ENCODE data around the gene RBMS3. TPM values are rescaled to one million over a fixed set of nuclear protein-coding genes. Genes with fewer than 3 reads are reported as not detected.

RBMS3 gene
- total RNA-seq, 2 experiments from 2014 or later: 1.0 TPM; not detected in 1

DNA sequence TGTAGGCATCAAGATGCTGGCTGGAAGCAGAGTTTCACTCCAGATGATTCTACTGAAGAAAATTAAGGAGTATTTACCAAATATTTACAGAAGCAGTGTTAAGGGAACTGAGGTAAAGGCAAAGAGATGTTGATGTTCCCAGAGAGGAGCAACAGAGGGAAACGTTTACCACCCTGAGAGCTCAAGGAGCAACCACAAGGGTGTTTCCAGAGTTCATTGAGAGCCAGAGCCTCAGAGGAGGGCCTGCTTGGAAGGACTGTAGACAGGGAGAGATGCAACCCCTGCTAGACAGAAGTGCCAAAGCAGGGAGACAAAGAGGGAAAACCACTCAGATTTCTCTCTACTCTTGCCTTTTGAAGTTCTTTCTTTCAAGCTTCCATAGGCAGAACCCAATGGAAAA lies 474.5 kb downstream of the RBMS3 start:
- no peak overlapping the region for H3K4me3 ChIP-seq (ENCODE audit: low read depth, low read length, poor library complexity, severe bottlenecking)
- ChIA-PET CTCF (ENCODE audit: unreplicated experiment) (no interaction called here), POLR2A (no interaction called here)
- BruUV-seq (replicated peaks): no TSS peak
- H3K4me1 ChIP-seq (ENCODE audit: insufficient read depth, low read length, poor library complexity, severe bottlenecking): no peaks in the 10 kb centered on the region
- no peaks in the 10 kb centered on the region for H3K36me3 ChIP-seq (ENCODE audit: insufficient read depth, low read length)
- H3K79me2 ChIP-seq (ENCODE audit: insufficient read depth, low read depth, low read length): no peaks in the 10 kb centered on the region
- no peaks in the 10 kb centered on the region for H4K20me1 ChIP-seq (ENCODE audit: insufficient read depth, low read length)
- intact Hi-C loops (cut with micrococcal nuclease; ENCODE audit: unreplicated experiment): no loop called here
- no peaks in the 10 kb centered on the region for H3K9me3 ChIP-seq (ENCODE audit: low read length)
- no peak for DNase-seq (ENCODE audit: low spot score)
- no peaks in the 10 kb centered on the region for H3K9me2 ChIP-seq (ENCODE audit: insufficient read depth, low read length)
- no peak for TF ChIP-seq EZH2phosphoT487 (IDR thresholded peaks at IDR 0.05; ENCODE audit: borderline replicate concordance, low read depth, low read length)
- TF ChIP-seq, protein P1, sequence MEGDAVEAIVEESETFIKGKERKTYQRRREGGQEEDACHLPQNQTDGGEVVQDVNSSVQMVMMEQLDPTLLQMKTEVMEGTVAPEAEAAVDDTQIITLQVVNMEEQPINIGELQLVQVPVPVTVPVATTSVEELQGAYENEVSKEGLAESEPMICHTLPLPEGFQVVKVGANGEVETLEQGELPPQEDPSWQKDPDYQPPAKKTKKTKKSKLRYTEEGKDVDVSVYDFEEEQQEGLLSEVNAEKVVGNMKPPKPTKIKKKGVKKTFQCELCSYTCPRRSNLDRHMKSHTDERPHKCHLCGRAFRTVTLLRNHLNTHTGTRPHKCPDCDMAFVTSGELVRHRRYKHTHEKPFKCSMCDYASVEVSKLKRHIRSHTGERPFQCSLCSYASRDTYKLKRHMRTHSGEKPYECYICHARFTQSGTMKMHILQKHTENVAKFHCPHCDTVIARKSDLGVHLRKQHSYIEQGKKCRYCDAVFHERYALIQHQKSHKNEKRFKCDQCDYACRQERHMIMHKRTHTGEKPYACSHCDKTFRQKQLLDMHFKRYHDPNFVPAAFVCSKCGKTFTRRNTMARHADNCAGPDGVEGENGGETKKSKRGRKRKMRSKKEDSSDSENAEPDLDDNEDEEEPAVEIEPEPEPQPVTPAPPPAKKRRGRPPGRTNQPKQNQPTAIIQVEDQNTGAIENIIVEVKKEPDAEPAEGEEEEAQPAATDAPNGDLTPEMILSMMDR (conservative IDR thresholded peaks at IDR 0.05; ENCODE audit: low read length): no peak
- H2AFZ ChIP-seq (ENCODE audit: low read length): no peak overlapping the region
- no peak overlapping the region for H3K4me2 ChIP-seq (ENCODE audit: low read length)
- no peak overlapping the region for H3K27ac ChIP-seq (ENCODE audit: low read depth, low read length, poor library complexity, severe bottlenecking)

DNA sequence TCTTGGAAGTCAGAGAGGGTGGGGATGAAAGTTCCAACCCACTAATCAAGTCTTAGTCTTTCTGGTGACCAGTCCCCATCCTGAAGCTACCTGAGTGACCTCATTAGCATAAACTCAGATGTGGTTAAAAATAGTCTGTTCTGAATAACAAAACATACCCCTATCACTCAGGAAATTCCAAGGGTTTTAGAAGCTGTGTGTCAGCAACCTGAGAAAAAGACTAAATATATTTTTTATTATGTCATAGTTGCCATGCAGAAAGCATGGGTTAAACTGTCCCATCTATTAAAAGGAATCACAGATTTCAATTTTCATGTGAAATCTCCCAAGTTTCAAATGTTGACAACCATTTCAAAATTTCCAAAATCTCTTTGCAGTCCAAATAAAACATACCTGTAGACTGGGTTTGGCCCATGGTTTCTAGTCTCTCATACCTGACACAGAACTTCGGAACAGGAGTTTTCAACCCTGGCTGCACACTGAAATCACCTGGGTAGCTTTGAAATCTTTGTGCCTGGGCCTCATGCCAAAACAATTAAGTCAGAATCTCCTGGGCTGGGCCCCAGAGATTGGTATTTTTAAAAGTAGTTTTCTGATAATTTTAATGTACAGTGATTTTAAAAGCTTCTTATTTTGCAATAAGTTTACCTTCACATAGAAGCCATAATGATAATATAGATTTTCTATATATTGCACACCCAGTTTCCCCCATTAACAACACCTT lies 476.3 kb downstream of the RBMS3 start:
- Histone ChIP-seq H3K4me2 (ENCODE audit: low read length) (no peak overlapping the region), H4K20me1 (ENCODE audit: insufficient read depth, low read length) (no peaks in the 10 kb centered on the region), H3K79me2 (ENCODE audit: insufficient read depth, low read depth, low read length) (no peaks in the 10 kb centered on the region), H3K4me3 (ENCODE audit: low read depth, low read length, poor library complexity, severe bottlenecking) (no peak overlapping the region), H3K36me3 (ENCODE audit: insufficient read depth, low read length) (no peaks in the 10 kb centered on the region), H2AFZ (ENCODE audit: low read length) (no peak overlapping the region), H3K9me2 (ENCODE audit: insufficient read depth, low read length) (no peaks in the 10 kb centered on the region), H3K9me3 (ENCODE audit: low read length) (no peaks in the 10 kb centered on the region), H3K4me1 (ENCODE audit: insufficient read depth, low read length, poor library complexity, severe bottlenecking) (no peaks in the 10 kb centered on the region), H3K27ac (ENCODE audit: low read depth, low read length, poor library complexity, severe bottlenecking) (no peak overlapping the region)
- intact Hi-C loops (cut with micrococcal nuclease; ENCODE audit: unreplicated experiment): no loop called here
- POLR2A ChIA-PET: interaction anchor here (0.5 to 0.6 kb wide), 2 partner anchors 18 to 1151 kb away, joined by 3 read pairs; no protein-coding TSS in a partner anchor
- no peak for DNase-seq (ENCODE audit: low spot score)
- no peak for TF ChIP-seq EZH2phosphoT487 (IDR thresholded peaks at IDR 0.05; ENCODE audit: borderline replicate concordance, low read depth, low read length)
- CTCF ChIA-PET (ENCODE audit: unreplicated experiment): no interaction called here
- no TSS peak for BruUV-seq (replicated peaks)

DNA sequence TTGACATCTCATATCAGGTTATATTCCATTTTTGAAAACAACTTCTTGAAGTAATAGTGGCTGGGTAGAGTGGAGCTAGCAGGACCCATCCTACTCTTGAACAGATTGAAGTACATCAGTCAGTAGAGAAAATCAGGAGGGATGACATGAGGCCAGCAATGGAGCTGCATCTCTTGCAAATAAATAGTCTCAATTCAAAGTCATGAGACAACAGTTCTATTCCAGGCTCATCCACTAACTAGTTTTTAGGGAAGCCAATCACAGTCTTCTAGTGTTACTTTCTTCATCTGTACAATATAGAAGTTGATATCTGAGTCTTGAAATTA lies 477.2 kb downstream of the RBMS3 start:
- Histone ChIP-seq H3K4me1 (ENCODE audit: insufficient read depth, low read length, poor library complexity, severe bottlenecking) (no peaks in the 10 kb centered on the region), H3K36me3 (ENCODE audit: insufficient read depth, low read length) (no peaks in the 10 kb centered on the region), H3K9me3 (ENCODE audit: low read length) (no peaks in the 10 kb centered on the region), H3K79me2 (ENCODE audit: insufficient read depth, low read depth, low read length) (no peaks in the 10 kb centered on the region), H3K9me2 (ENCODE audit: insufficient read depth, low read length) (no peaks in the 10 kb centered on the region), H3K4me2 (ENCODE audit: low read length) (no peak overlapping the region), H4K20me1 (ENCODE audit: insufficient read depth, low read length) (no peaks in the 10 kb centered on the region), H2AFZ (ENCODE audit: low read length) (no peak overlapping the region), H3K4me3 (ENCODE audit: low read depth, low read length, poor library complexity, severe bottlenecking) (no peak overlapping the region), H3K27ac (ENCODE audit: low read depth, low read length, poor library complexity, severe bottlenecking) (no peak overlapping the region)
- ChIA-PET POLR2A (interaction anchor here (0.5 to 0.6 kb wide), 2 partner anchors 1152 to 1685 kb away, joined by 3 read pairs; no protein-coding TSS in a partner anchor), CTCF (ENCODE audit: unreplicated experiment) (no interaction called here)
- no TSS peak for BruUV-seq (replicated peaks)
- no peak for DNase-seq (ENCODE audit: low spot score)
- intact Hi-C loops (cut with micrococcal nuclease; ENCODE audit: unreplicated experiment): no loop called here
- no peak for TF ChIP-seq EZH2phosphoT487 (IDR thresholded peaks at IDR 0.05; ENCODE audit: borderline replicate concordance, low read depth, low read length)
- TF ChIP-seq, protein P1 (conservative IDR thresholded peaks at IDR 0.05; ENCODE audit: low read length): no peak

Data from OCI-LY7 (cell line).